Measurements from ENCODE around the gene BPGM.

Gene BPGM

DNA sequence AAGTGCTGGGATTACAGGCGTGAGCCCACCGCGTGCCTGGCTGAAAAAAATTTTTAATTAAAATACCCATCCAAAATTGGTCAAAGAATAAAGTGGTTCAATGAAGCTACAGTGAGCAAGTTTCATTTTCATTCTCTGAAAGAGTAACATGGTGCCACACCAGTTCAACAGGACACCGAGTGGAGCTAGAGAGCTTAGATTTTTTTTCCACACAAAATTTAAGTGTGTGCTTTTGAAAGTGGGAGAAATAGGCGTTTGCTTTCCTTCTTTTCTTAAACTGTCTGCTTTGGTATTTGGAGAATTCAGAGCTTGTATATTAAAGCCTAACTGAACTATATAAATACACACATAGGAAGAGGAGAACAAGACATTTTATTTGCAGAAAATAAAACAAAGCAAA lies 43.4 kb downstream of the BPGM start:
- DNase-seq (ENCODE audit: insufficient read length, low spot score) (no peak), FAIRE-seq (no peak)
- TF ChIP-seq, protein P1, sequence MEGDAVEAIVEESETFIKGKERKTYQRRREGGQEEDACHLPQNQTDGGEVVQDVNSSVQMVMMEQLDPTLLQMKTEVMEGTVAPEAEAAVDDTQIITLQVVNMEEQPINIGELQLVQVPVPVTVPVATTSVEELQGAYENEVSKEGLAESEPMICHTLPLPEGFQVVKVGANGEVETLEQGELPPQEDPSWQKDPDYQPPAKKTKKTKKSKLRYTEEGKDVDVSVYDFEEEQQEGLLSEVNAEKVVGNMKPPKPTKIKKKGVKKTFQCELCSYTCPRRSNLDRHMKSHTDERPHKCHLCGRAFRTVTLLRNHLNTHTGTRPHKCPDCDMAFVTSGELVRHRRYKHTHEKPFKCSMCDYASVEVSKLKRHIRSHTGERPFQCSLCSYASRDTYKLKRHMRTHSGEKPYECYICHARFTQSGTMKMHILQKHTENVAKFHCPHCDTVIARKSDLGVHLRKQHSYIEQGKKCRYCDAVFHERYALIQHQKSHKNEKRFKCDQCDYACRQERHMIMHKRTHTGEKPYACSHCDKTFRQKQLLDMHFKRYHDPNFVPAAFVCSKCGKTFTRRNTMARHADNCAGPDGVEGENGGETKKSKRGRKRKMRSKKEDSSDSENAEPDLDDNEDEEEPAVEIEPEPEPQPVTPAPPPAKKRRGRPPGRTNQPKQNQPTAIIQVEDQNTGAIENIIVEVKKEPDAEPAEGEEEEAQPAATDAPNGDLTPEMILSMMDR (IDR thresholded peaks at IDR 0.05; ENCODE audit: insufficient read depth, missing control alignments), result no peak

DNA sequence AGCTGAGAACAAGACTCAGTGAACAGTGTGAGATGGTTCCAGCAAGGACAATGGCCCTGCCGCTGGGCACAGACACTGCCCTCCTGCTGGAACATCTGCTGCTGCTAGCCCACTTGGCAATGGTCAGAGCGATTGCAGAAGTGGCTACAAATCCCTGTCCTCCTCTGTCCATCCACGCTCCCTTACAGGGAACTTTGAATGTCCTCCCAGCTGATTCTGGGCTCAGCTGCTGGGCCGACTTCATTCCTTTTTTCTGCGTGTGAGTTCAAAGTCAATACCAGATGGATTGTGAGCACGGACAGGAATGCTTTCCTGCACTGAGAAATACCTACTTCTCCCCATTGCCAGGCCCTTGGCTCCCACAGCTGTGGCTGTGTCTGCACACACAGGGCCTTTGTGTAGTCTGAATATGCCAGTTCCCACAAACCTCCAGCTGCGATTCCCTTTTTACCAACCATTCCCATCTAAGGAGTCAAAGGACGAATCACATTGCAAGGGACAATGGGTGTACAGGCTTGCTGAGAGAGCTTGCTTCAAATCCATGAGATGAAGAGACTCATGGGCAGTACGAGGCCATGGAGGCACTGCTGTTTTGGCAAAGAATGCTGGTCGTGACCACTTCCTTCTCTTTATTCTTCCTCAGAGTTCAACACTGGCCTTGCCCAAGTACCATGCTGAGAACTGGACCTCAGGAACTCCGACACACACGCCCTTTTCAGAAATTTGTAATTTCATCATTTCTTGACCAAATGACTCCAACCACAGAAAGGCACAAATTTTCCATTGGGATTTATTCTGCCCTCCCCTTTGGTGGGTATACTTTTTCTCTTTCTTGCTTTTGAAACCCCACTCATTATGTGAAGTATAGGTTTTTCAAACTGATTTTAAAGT lies 44.2 kb downstream of the BPGM start:
- no peak for FAIRE-seq
- DNase-seq (ENCODE audit: insufficient read length, low spot score), result no peak
- TF ChIP-seq, protein P1 (IDR thresholded peaks at IDR 0.05; ENCODE audit: insufficient read depth, missing control alignments), result no peak

DNA sequence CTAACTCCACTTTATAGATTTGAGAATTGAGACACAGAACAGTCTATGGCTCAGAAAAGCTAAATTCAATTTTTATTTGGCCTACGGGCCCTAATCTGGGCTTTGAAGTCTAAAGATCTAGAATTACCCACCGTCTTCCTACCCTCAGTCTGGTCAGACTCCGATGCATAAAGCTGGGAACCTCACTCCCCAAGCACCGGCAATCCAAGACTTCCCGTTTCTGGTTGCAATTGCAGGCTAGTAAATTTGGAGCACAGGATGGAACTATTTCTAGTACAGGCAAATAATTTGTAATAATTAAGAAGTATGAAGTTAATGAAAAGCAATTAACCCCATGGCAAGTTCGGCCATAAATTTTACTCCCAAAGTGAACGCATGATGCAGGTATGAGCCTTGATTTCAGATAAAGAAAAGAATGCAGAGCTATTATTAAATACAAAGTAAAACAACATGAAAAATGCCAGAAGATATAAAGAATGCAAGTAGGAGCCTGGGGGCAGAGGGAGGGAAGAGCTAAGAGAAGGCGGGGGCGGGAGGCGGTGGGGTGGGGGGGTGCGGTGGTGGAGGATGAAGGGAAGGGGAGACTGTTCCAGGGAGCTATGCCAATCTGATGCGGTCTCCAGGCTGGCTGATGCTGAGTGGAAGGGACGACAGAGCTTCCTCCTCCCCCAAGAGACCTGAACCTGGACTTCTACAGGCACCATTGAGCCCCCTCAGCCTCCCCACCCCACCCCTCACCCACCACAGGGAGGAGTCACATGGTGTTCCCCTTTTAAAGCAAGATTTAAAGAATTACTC lies 45.1 kb downstream of the BPGM start:
- TF ChIP-seq, protein P1 (IDR thresholded peaks at IDR 0.05; ENCODE audit: insufficient read depth, missing control alignments), result no peak
- no peak for DNase-seq (ENCODE audit: insufficient read length, low spot score)
- no peak for FAIRE-seq

DNA sequence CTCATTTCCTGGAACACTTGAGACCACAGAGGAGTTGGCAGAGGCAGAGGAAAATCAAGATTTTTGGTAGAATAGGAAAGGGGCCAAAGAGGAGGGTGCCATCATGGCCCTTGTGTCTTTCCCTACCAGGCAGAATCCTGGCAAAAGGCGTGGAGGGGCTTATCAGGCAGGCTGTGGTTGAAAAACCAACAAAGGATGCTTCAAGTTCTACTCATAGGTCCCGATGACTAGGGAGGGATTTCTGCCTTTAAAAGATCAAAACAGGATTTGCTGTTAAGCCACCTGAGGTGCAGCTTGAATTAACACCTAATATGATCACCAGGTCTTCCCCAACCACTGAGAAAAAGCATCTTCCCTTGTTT lies 45.7 kb downstream of the BPGM start:
- no peak for FAIRE-seq
- no peak for DNase-seq (ENCODE audit: insufficient read length, low spot score)
- TF ChIP-seq, protein P1 (IDR thresholded peaks at IDR 0.05; ENCODE audit: insufficient read depth, missing control alignments), result no peak

DNA sequence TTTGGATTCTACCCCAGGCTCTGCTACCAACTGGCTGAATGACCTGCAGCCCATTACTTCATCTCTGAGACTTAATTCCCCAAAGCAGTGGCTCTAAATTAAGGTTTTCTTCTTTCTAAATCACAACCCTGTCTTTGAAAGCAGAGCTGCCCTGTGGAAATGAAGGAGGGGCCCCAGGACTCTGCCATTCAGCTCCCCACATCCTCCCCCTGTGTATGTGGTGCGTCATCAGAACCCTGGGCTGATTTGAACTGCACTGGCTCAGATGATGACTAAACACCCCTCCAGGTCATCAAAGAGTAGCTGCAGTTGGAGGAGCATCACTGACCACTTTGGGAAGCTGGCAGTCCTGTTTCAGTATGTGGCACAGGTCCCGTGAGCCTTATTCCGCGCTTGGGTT lies 46.6 kb downstream of the BPGM start:
- no peak for DNase-seq (ENCODE audit: insufficient read length, low spot score)
- FAIRE-seq, result no peak
- TF ChIP-seq, protein P1 (IDR thresholded peaks at IDR 0.05; ENCODE audit: insufficient read depth, missing control alignments), result no peak

DNA sequence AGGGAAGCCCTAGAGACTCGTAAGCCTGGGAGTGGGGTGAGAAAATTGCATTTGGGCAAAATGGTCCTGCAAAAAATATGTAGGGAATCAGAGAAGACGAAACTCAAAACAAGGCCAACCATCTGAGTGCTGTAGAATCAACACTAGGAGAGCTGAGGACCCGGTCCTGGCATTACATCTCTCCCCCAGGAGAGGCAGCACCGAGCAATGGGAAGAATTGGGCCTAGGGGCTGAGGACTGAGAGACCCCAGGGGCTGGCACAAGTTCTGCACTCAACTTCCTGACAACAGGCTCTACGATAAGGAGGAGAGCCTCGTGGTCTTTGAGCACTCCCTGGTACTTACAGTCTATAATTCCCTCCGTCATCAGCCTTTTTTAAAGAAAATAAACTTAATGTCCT lies 47.6 kb downstream of the BPGM start:
- DNase-seq (ENCODE audit: insufficient read length, low spot score) (no peak), FAIRE-seq (no peak)
- TF ChIP-seq, protein P1 (IDR thresholded peaks at IDR 0.05; ENCODE audit: insufficient read depth, missing control alignments), result no peak
